Loucy (cell line): Measurements from ENCODE around the gene AGTRAP.

ENCODE experiments used
- H2AFZ ChIP-seq: fragments of 200-600 bp; sonication (generic); 2 replicates; pipeline ENCODE4 v1.6.0; 2016; ENCODE audit warnings: antibody characterized with exemption, mild to moderate bottlenecking, low read length, moderate library complexity
- H3F3A ChIP-seq: fragments of 200-600 bp; 2 replicates; pipeline ENCODE4 v1.6.0; 2016; ENCODE audit warnings: antibody characterized with exemption, low read depth, mild to moderate bottlenecking
- H3K27me3 ChIP-seq: fragments of 200-600 bp; sonication (generic); 2 replicates; pipeline ENCODE4 v1.6.1; 2014; ENCODE audit warnings: low read length, mild to moderate bottlenecking; ENCODE audit not compliant: insufficient read depth, poor library complexity, severe bottlenecking
- H3K36me3 ChIP-seq: fragments of 200-600 bp; sonication (generic); 2 replicates; pipeline ENCODE4 v1.6.1; 2016; ENCODE audit warnings: low read length; ENCODE audit not compliant: insufficient read depth
- H3K4me1 ChIP-seq: fragments of 200-600 bp; sonication (generic); 2 replicates; pipeline ENCODE4 v1.5.1; 2014; ENCODE audit warnings: low read length, mild to moderate bottlenecking; ENCODE audit not compliant: insufficient read depth, poor library complexity, severe bottlenecking
- H3K4me2 ChIP-seq: fragments of 200-600 bp; sonication (generic); 2 replicates; pipeline ENCODE4 v1.6.0; 2014; ENCODE audit warnings: antibody characterized with exemption, low read length, low read depth, mild to moderate bottlenecking; ENCODE audit not compliant: poor library complexity, severe bottlenecking
- H3K4me3 ChIP-seq: fragments of 200-600 bp; sonication (generic); 2 replicates; pipeline ENCODE4 v1.5.1; 2014; ENCODE audit warnings: low read length, mild to moderate bottlenecking, mixed read lengths; ENCODE audit not compliant: poor library complexity, severe bottlenecking
- H3K79me2 ChIP-seq: fragments of 200-600 bp; sonication (generic); 2 replicates; pipeline ENCODE4 v1.6.1; 2014; ENCODE audit warnings: low read length; ENCODE audit not compliant: insufficient read depth
- H3K9ac ChIP-seq: fragments of 200-600 bp; sonication (generic); 2 replicates; pipeline ENCODE4 v1.6.0; 2014; ENCODE audit warnings: mild to moderate bottlenecking, low read depth, low read length, moderate library complexity; ENCODE audit not compliant: poor library complexity, severe bottlenecking
- H3K9me2 ChIP-seq: fragments of 200-600 bp; sonication (generic); replicated peaks from 2 replicates; pipeline ENCODE4 v1.6.1; 2016; ENCODE audit warnings: low read depth, low read length, mixed read lengths
- H3K9me3 ChIP-seq: fragments of 200-600 bp; sonication (generic); 2 replicates; pipeline ENCODE4 v1.6.1; 2014; ENCODE audit warnings: mild to moderate bottlenecking, antibody characterized with exemption, low read length, low read depth; ENCODE audit not compliant: insufficient read depth
- H4K20me1 ChIP-seq: fragments of 200-600 bp; sonication (generic); 2 replicates; pipeline ENCODE4 v1.6.0; 2014; ENCODE audit warnings: antibody characterized with exemption, low read length, mild to moderate bottlenecking; ENCODE audit not compliant: insufficient read depth, poor library complexity, severe bottlenecking
- CTCF ChIP-seq: fragments of 200-600 bp; sonication (generic); conservative IDR thresholded peaks from 2 replicates; pipeline ENCODE4 v1.5.1; 2014; ENCODE audit warnings: mild to moderate bottlenecking, antibody characterized with exemption, low read length
- EZH2phosphoT487 ChIP-seq: fragments of 200-600 bp; IDR thresholded peaks from 2 replicates; pipeline ENCODE4 v1.6.1; 2018; ENCODE audit warnings: antibody characterized with exemption, mild to moderate bottlenecking, moderate library complexity, borderline replicate concordance

Gene AGTRAP

GRCh38 chr1:11778844-11779623 lies 43.1 kb downstream of the AGTRAP start:
- TF ChIP-seq EZH2phosphoT487 (no peak), CTCF (no peak)

DNA sequence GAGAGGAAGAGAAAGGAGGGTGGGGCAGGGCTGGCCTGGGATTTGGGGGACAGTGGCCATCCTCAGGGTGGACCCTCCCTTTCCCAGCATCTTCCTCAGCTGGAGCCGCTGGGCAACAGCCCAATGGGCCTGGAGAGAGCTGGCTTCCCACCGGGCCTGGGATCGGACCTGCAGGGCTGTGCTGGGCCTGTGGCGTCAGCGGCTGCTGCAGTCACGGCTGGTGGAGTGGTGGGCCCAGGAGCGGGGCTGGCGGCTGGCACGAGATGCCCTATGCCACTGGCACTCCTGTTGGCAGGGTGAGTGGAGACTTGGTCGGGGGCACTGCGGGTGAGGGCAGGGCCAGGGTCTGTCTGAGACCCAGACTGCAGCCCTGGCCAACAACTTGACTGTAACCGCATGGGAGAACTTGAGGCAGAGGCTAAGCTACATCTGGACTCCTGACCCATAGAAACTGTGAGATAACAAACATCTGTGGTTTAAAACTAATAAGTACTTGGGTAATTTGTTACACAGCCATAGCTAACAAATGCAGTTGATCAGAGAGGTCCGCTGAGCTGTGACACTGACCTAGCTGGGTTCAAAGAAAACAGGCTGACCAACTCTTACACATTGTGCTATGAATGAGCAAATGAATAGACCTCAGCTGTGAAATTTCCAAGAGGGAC lies 43.9 kb downstream of the AGTRAP start:
- Histone ChIP-seq H3K27me3 (no peaks in the 10 kb centered on the region), H3K36me3 (no peaks in the 10 kb centered on the region), H3K9me2 (no peaks in the 10 kb centered on the region), H3F3A (no peaks in the 10 kb centered on the region), H3K79me2 (no peaks in the 10 kb centered on the region), H4K20me1 (no peaks in the 10 kb centered on the region), H3K4me2 (no peak overlapping the region), H3K9ac (no peak overlapping the region), H2AFZ (no peak overlapping the region), H3K9me3 (no peaks in the 10 kb centered on the region), H3K4me1 (no peaks in the 10 kb centered on the region), H3K4me3 (no peak overlapping the region)
- TF ChIP-seq EZH2phosphoT487 (no peak), CTCF (no peak)

More at GRCh38 chr1:11778844-11779623, 43.1 kb downstream of the AGTRAP start:
- Histone ChIP-seq H3K9me2 (no peaks in the 10 kb centered on the region), H3K27me3 (no peaks in the 10 kb centered on the region), H3K36me3 (no peaks in the 10 kb centered on the region), H3K9ac (no peak overlapping the region), H4K20me1 (no peaks in the 10 kb centered on the region), H3K4me1 (no peaks in the 10 kb centered on the region), H3K4me2 (no peak overlapping the region), H3K79me2 (no peaks in the 10 kb centered on the region), H2AFZ (no peak overlapping the region), H3K9me3 (no peaks in the 10 kb centered on the region), H3K4me3 (no peak overlapping the region), H3F3A (no peaks in the 10 kb centered on the region)

- H3K9me2 ChIP-seq: no peaks in the 10 kb centered on the region
- no peaks in the 10 kb centered on the region for H3K79me2 ChIP-seq
- TF ChIP-seq CTCF (no peak), EZH2phosphoT487 (no peak)
- no peaks in the 10 kb centered on the region for H3K27me3 ChIP-seq
- no peaks in the 10 kb centered on the region for H4K20me1 ChIP-seq
- no peaks in the 10 kb centered on the region for H3K36me3 ChIP-seq
- H2AFZ ChIP-seq: no peak overlapping the region
- no peaks in the 10 kb centered on the region for H3K9me3 ChIP-seq
- no peak overlapping the region for H3K9ac ChIP-seq
- no peak overlapping the region for H3K4me2 ChIP-seq
- no peak overlapping the region for H3K4me3 ChIP-seq
- no peaks in the 10 kb centered on the region for H3F3A ChIP-seq
- H3K4me1 ChIP-seq: no peaks in the 10 kb centered on the region
Measured at GRCh38 chr1:11780380-11781147, 44.6 kb downstream of the AGTRAP start.
